GM18498 (cell line): ENCODE data around the gene COPS4.

Experiments used
- ATAC-seq: cut with Tn5 transposase; IDR thresholded peaks from one replicate; pipeline ENCODE4 v1.9.1; 2021; ENCODE audit warnings: mild to moderate bottlenecking, moderate library complexity; ENCODE audit not compliant: unreplicated experiment

COPS4 gene

DNA sequence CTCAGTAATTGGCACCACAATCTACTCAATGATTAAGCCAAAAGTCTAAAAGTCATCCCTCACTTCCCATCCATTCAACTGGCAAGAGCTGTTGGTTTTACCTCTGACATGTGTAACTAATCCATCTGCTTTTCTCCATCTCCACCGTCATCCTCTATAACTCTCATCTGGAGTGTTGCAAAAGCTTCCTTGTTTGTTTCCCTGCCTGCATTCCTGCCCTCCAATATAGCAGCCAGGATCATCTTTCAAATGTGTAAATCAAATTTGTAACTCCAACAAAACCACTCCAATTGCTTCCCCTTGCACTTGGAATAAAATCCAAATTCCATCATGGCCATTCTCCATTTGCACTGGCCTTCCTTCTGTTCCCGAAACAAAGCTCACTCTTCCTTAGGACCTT lies 83.9 kb downstream of the COPS4 start:
- no peak for ATAC-seq

DNA sequence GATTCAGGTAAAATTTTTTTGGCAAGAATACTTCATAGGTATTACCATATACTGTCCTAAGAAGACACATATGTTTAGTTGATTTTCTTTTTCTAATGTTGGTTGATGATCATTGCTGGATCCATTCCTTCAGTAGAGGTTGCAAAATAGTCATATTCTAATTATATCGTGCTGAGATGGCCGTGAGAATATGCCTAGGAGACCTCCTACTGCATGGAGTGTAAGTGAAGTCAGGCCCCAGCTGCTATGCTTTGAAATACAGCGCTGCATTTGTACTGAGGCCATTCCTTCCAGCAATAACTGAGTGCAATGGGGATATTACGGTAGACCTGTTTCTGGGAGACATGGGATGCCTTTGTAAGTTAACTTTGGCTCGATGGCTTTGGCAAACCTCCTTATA lies 86.3 kb downstream of the COPS4 start:
- ATAC-seq = no peak

DNA sequence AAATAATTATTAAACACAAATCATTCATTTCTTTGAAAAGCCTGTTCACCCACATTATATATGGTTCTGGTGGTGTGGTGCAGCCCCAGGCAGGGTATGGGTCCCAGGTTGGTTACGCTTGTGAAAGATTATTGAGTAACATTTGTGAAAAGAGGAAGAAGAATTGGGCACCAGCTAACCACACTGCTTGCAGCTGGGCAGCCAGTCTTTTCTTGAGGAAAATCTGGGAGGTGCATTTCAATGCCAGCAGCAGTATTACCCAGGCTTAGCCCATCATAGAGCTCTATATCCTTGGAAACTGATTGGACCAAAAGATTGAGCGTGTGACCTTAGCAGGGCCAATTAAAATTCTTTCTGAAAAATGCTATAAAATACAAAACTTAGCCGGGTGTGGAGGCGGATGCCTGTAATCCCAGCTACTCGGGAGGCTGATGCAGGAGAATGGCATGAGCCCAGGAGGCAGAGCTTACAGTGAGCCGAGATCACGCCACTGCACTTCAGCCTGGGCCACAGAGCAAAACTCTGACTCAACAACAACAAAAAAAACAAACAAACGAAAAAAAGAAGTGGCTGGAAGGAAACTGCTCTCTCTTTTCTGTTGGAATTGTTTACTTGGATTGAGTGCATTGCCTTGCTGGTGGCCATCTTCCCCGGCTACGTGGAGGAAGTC lies 89.3 kb downstream of the COPS4 start:
- peak; percentile 75 for ATAC-seq
